GM12878 (cell line): ENCODE measurements around the gene SHOC1.

Experiments
- CBFB ChIP-seq: IDR thresholded peaks from 2 replicates; pipeline ENCODE4 v1.6.1; 2016; ENCODE audit warnings: antibody characterized with exemption, low read depth
- FOXK2 ChIP-seq: fragments of 450-650 bp; IDR thresholded peaks from 2 replicates; pipeline ENCODE4 v1.6.1; 2017; ENCODE audit warnings: mild to moderate bottlenecking, moderate library complexity
- POLR2AphosphoS5 ChIP-seq: IDR thresholded peaks from 2 replicates; pipeline ENCODE4 v1.6.1; 2011; ENCODE audit warnings: mild to moderate bottlenecking, low read length, inconsistent platforms
- RAD21 ChIP-seq: IDR thresholded peaks from 2 replicates; pipeline ENCODE4 v1.6.1; 2011; ENCODE audit warnings: mild to moderate bottlenecking, low read depth, low read length, moderate library complexity; ENCODE audit not compliant: insufficient read depth
- RCOR1 ChIP-seq: conservative IDR thresholded peaks from 2 replicates; pipeline ENCODE4 v1.6.1; 2012; ENCODE audit warnings: low read depth, low read length, improper control_type of control experiment
- TARDBP ChIP-seq: IDR thresholded peaks from 2 replicates; pipeline ENCODE4 v1.6.1; 2016; ENCODE audit warnings: borderline replicate concordance
- TF ChIP-seq, protein P1 (sequence below): IDR thresholded peaks from 2 replicates; pipeline ENCODE4 v1.6.1; 2012; ENCODE audit warnings: low read length, inconsistent platforms
- TF ChIP-seq, protein P2 (sequence below): IDR thresholded peaks from 2 replicates; pipeline ENCODE4 v1.6.1; 2012; ENCODE audit warnings: mild to moderate bottlenecking, low read depth, low read length
- TF ChIP-seq, protein P3 (sequence below), 3 experiments: IDR thresholded peaks in 2 of 3; conservative IDR thresholded peaks in 1 of 3; 2 replicates each; pipeline ENCODE4 v1.5.1; 2011; ENCODE audit warnings: low read depth in 3 of 3, low read length in 3 of 3, mild to moderate bottlenecking in 3 of 3, control low read depth in 2 of 3, moderate library complexity in 2 of 3, inconsistent platforms in 1 of 3, mixed read lengths in 1 of 3; ENCODE audit not compliant: control insufficient read depth in 2 of 3, insufficient read depth in 1 of 3; ENCODE audit errors: extremely low read depth in 1 of 3
- TF ChIP-seq, protein P4 (sequence below): fragments of 450-650 bp; formaldehyde crosslinking; IDR thresholded peaks from 2 replicates; pipeline ENCODE4 v1.4.0; 2022; ENCODE audit warnings: mild to moderate bottlenecking, moderate library complexity
- TF ChIP-seq, protein P5 (sequence below): IDR thresholded peaks from 2 replicates; pipeline ENCODE4 v1.6.1; 2011; ENCODE audit warnings: low read depth, mild to moderate bottlenecking, low read length, moderate library complexity, borderline replicate concordance; ENCODE audit errors: extremely low read depth
- TF ChIP-seq, protein P6 (sequence below): IDR thresholded peaks from 2 replicates; pipeline ENCODE4 v1.6.1; 2012; ENCODE audit warnings: low read depth, low read length, improper control_type of control experiment

DNA sequence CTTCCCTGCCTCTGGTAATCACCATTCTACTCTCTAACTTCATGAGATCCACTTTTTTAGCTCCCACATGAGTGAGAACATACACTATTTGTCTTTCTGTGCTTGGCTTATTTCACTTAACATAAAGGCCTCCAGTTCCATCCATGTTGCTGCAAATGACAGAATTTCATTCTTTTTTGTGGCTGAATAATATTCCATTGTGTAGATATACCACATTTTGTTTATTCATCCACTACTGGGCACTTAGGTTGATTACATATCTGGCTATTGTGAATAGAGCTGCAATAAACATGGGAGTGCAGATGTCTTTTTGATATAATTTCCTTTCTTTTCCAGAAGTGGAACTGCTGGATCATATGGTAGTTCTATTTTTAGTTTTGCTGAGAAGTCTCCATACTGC lies 28.7 kb downstream of the SHOC1 start:
- TF ChIP-seq, protein P1, sequence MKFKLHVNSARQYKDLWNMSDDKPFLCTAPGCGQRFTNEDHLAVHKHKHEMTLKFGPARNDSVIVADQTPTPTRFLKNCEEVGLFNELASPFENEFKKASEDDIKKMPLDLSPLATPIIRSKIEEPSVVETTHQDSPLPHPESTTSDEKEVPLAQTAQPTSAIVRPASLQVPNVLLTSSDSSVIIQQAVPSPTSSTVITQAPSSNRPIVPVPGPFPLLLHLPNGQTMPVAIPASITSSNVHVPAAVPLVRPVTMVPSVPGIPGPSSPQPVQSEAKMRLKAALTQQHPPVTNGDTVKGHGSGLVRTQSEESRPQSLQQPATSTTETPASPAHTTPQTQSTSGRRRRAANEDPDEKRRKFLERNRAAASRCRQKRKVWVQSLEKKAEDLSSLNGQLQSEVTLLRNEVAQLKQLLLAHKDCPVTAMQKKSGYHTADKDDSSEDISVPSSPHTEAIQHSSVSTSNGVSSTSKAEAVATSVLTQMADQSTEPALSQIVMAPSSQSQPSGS = no peak
- TF ChIP-seq, protein P2, sequence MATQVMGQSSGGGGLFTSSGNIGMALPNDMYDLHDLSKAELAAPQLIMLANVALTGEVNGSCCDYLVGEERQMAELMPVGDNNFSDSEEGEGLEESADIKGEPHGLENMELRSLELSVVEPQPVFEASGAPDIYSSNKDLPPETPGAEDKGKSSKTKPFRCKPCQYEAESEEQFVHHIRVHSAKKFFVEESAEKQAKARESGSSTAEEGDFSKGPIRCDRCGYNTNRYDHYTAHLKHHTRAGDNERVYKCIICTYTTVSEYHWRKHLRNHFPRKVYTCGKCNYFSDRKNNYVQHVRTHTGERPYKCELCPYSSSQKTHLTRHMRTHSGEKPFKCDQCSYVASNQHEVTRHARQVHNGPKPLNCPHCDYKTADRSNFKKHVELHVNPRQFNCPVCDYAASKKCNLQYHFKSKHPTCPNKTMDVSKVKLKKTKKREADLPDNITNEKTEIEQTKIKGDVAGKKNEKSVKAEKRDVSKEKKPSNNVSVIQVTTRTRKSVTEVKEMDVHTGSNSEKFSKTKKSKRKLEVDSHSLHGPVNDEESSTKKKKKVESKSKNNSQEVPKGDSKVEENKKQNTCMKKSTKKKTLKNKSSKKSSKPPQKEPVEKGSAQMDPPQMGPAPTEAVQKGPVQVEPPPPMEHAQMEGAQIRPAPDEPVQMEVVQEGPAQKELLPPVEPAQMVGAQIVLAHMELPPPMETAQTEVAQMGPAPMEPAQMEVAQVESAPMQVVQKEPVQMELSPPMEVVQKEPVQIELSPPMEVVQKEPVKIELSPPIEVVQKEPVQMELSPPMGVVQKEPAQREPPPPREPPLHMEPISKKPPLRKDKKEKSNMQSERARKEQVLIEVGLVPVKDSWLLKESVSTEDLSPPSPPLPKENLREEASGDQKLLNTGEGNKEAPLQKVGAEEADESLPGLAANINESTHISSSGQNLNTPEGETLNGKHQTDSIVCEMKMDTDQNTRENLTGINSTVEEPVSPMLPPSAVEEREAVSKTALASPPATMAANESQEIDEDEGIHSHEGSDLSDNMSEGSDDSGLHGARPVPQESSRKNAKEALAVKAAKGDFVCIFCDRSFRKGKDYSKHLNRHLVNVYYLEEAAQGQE = no peak
- no peak for TF ChIP-seq CBFB
- no peak for TF ChIP-seq RAD21
- TF ChIP-seq TARDBP = no peak
- TF ChIP-seq, protein P3, sequence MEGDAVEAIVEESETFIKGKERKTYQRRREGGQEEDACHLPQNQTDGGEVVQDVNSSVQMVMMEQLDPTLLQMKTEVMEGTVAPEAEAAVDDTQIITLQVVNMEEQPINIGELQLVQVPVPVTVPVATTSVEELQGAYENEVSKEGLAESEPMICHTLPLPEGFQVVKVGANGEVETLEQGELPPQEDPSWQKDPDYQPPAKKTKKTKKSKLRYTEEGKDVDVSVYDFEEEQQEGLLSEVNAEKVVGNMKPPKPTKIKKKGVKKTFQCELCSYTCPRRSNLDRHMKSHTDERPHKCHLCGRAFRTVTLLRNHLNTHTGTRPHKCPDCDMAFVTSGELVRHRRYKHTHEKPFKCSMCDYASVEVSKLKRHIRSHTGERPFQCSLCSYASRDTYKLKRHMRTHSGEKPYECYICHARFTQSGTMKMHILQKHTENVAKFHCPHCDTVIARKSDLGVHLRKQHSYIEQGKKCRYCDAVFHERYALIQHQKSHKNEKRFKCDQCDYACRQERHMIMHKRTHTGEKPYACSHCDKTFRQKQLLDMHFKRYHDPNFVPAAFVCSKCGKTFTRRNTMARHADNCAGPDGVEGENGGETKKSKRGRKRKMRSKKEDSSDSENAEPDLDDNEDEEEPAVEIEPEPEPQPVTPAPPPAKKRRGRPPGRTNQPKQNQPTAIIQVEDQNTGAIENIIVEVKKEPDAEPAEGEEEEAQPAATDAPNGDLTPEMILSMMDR (IDR thresholded peaks at IDR 0.05 in 2 of 3, conservative IDR thresholded peaks at IDR 0.05 in 1 of 3; ENCODE audit: control insufficient read depth in 2 of 3, extremely low read depth in 1 of 3, insufficient read depth in 1 of 3, low read depth in 3 of 3, low read length in 3 of 3) = no peak
- TF ChIP-seq, protein P4, sequence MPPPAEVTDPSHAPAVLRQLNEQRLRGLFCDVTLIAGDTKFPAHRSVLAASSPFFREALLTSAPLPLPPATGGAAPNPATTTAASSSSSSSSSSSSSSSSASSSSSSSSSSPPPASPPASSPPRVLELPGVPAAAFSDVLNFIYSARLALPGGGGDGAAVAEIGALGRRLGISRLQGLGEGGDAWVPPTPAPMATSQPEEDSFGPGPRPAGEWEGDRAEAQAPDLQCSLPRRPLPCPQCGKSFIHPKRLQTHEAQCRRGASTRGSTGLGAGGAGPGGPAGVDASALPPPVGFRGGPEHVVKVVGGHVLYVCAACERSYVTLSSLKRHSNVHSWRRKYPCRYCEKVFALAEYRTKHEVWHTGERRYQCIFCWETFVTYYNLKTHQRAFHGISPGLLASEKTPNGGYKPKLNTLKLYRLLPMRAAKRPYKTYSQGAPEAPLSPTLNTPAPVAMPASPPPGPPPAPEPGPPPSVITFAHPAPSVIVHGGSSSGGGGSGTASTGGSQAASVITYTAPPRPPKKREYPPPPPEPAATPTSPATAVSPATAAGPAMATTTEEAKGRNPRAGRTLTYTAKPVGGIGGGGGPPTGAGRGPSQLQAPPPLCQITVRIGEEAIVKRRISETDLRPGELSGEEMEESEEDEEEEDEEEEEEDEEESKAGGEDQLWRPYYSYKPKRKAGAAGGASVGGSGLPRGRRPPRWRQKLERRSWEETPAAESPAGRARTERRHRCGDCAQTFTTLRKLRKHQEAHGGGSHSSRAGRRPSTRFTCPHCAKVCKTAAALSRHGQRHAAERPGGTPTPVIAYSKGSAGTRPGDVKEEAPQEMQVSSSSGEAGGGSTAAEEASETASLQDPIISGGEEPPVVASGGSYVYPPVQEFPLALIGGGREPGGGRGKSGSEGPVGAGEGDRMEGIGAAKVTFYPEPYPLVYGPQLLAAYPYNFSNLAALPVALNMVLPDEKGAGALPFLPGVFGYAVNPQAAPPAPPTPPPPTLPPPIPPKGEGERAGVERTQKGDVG (CRISPR knock-in tag) = no peak
- TF ChIP-seq, protein P5, sequence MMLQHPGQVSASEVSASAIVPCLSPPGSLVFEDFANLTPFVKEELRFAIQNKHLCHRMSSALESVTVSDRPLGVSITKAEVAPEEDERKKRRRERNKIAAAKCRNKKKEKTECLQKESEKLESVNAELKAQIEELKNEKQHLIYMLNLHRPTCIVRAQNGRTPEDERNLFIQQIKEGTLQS = no peak
- TF ChIP-seq FOXK2 = no peak
- TF ChIP-seq RCOR1 = no peak
- no peak for TF ChIP-seq POLR2AphosphoS5
- TF ChIP-seq, protein P6, sequence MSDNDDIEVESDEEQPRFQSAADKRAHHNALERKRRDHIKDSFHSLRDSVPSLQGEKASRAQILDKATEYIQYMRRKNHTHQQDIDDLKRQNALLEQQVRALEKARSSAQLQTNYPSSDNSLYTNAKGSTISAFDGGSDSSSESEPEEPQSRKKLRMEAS = no peak
